Gastroesophageal sphincter (tissue), 4 donors: ENCODE data around the gene PROK1. TPM values are rescaled to one million over a fixed set of nuclear protein-coding genes. Genes with fewer than 3 reads are reported as not detected.
A peak's percentile ranks its signal among the peaks of the same experiment; 100 is the strongest.

ENCODE experiments used
- ATAC-seq: fragments of 150-250 bp; one replicate; pipeline ENCODE4 v1.9.1; 2016; ENCODE audit warnings: mild to moderate bottlenecking, moderate library complexity
- H3K27ac ChIP-seq, 4 donors: fragments of 200-600 bp; sonication (generic) in 3 of 4; 1 replicate in 3 of 4; 2 replicates in 1 of 4; pipeline ENCODE4 v1.5.1; 2016 to 2019
- H3K27me3 ChIP-seq: fragments of 200-600 bp; sonication (generic); one replicate; pipeline ENCODE4 v1.5.1; 2019
- H3K36me3 ChIP-seq, 2 donors: fragments of 200-600 bp; sonication (generic); one replicate each; pipeline ENCODE4 v1.5.1; 2019; ENCODE audit warnings: control low read depth in 1 of 2
- H3K4me1 ChIP-seq, 3 donors: fragments of 200-600 bp; sonication (generic); 1 replicate in 2 of 3; 2 replicates in 1 of 3; pipeline ENCODE4 v1.5.1; 2016 to 2019; ENCODE audit warnings: control low read depth in 2 of 3
- H3K4me3 ChIP-seq, 2 donors: fragments of 200-600 bp; sonication (generic); one replicate each; pipeline ENCODE4 v1.5.1; 2019; ENCODE audit warnings: mild to moderate bottlenecking in 1 of 2, moderate library complexity in 1 of 2
- H3K9me3 ChIP-seq, 3 donors: fragments of 200-600 bp; sonication (generic); one replicate each; pipeline ENCODE4 v1.5.1; 2017 to 2019; ENCODE audit warnings: control low read depth in 2 of 3
- EP300 ChIP-seq: sonication (generic); formaldehyde crosslinking; IDR thresholded peaks from one replicate; pipeline ENCODE4 v1.6.1; 2017; ENCODE audit warnings: antibody characterized with exemption, mild to moderate bottlenecking
- POLR2A ChIP-seq, 2 donors: fragments of 450-650 bp; IDR thresholded peaks; one replicate each; pipeline ENCODE4 v1.6.1; 2017; ENCODE audit warnings: antibody characterized with exemption in 2 of 2, mild to moderate bottlenecking in 2 of 2, moderate library complexity in 1 of 2
- POLR2AphosphoS5 ChIP-seq: sonication (generic); formaldehyde crosslinking; IDR thresholded peaks from one replicate; pipeline ENCODE4 v1.6.1; 2017; ENCODE audit warnings: antibody characterized with exemption
- WGBS, 2 donors: methylation state at CpG; one replicate each; pipeline ENCODE4 v1.1.5; 2018; ENCODE audit warnings: low coverage in 1 of 2; 5-methylcytosine and 5-hydroxymethylcytosine counted together
- total RNA-seq, 4 donors: library from RNA; depleted of rRNA; stranded (reverse); fragments of >200 nt; gene quantifications; one replicate each; pipeline ENCODE4 v1.1.0, GENCODE V29; 2016
- TF ChIP-seq, protein P1 (sequence below), 4 experiments: fragments of 200-600 bp in 2 of 4; fragments of 450-650 bp in 2 of 4; sonication (generic) in 1 of 4; IDR thresholded peaks; one replicate each; pipeline ENCODE4 v1.5.1; 2017 to 2019; ENCODE audit warnings: antibody characterized with exemption in 4 of 4, mild to moderate bottlenecking in 2 of 4, moderate library complexity in 2 of 4

Gene PROK1
- total RNA-seq, 4 donors from 2014 or later, result 1.1 TPM; not detected in 3

DNA sequence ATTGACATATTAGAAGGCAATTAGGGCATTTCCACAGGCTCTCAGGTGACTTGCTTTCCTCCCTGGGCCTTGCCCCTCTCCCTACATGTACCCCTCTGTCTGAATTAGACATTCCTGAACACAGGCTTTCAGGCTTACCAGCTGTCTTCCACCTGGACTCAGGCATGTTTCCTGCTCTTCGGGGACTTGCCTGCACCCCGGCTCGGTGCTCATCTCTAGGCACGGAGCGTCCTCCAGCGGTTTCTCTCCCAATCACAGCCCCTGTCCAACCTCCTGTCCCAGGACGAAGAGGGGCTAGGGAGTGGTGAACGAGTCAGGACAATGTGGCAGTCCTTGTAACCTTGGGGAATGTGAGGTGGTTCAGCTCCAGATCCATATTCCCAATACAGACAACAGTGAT is 4.2 kb downstream of the PROK1 start:
- Histone ChIP-seq H3K4me3 (no peak overlapping the region), H3K9me3 (no peaks in the 10 kb centered on the region), H3K27ac (no peak overlapping the region), H3K36me3 (no peaks in the 10 kb centered on the region), H3K4me1 (no peaks in the 10 kb centered on the region), H3K27me3 (peaks cover 50% of the 10 kb centered on the region)
- ATAC-seq, result no peak
- TF ChIP-seq, protein P1, sequence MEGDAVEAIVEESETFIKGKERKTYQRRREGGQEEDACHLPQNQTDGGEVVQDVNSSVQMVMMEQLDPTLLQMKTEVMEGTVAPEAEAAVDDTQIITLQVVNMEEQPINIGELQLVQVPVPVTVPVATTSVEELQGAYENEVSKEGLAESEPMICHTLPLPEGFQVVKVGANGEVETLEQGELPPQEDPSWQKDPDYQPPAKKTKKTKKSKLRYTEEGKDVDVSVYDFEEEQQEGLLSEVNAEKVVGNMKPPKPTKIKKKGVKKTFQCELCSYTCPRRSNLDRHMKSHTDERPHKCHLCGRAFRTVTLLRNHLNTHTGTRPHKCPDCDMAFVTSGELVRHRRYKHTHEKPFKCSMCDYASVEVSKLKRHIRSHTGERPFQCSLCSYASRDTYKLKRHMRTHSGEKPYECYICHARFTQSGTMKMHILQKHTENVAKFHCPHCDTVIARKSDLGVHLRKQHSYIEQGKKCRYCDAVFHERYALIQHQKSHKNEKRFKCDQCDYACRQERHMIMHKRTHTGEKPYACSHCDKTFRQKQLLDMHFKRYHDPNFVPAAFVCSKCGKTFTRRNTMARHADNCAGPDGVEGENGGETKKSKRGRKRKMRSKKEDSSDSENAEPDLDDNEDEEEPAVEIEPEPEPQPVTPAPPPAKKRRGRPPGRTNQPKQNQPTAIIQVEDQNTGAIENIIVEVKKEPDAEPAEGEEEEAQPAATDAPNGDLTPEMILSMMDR (IDR thresholded peaks at IDR 0.05), result no peak
- no peak for TF ChIP-seq POLR2A (IDR thresholded peaks at IDR 0.05)
- no peak for TF ChIP-seq POLR2AphosphoS5
- no peak for TF ChIP-seq EP300
- 39% methylated on average over 7 of the region's 8 CpGs; no CpG with 5 or more reads in 1 of the 2 donors for WGBS, 2 donors

DNA sequence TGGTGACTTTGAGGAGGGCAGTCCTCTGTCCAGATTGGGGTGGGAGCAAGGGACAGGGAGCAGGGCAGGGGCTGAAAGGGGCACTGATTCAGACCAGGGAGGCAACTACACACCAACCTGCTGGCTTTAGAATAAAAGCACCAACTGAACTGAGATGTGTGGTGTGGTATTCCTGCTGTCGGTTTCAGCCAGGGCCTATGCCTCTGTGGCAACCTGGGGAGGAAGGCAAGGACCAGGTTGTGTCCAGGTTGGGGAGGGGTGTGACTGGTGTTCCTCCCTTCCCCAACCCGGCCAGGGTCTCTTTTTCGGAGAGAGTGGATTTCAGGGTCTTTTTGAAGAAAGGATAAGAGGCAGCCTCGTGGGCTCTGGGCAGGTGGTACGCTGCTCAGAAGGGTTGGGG is 6.3 kb downstream of the PROK1 start:
- TF ChIP-seq EP300 (no peak), POLR2A (IDR thresholded peaks at IDR 0.05) (no peak), POLR2AphosphoS5 (no peak)
- TF ChIP-seq, protein P1 (IDR thresholded peaks at IDR 0.05), result no peak
- WGBS, 2 donors, result 88% methylated on average over 3 of the region's 5 CpGs; no CpG with 5 or more reads in 1 of the 2 donors
- Histone ChIP-seq H3K4me3 (no peak overlapping the region), H3K27me3 (peaks cover 31% of the 10 kb centered on the region), H3K9me3 (no peaks in the 10 kb centered on the region), H3K27ac (no peak overlapping the region), H3K36me3 (no peaks in the 10 kb centered on the region), H3K4me1 (no peaks in the 10 kb centered on the region)
- no peak for ATAC-seq

DNA sequence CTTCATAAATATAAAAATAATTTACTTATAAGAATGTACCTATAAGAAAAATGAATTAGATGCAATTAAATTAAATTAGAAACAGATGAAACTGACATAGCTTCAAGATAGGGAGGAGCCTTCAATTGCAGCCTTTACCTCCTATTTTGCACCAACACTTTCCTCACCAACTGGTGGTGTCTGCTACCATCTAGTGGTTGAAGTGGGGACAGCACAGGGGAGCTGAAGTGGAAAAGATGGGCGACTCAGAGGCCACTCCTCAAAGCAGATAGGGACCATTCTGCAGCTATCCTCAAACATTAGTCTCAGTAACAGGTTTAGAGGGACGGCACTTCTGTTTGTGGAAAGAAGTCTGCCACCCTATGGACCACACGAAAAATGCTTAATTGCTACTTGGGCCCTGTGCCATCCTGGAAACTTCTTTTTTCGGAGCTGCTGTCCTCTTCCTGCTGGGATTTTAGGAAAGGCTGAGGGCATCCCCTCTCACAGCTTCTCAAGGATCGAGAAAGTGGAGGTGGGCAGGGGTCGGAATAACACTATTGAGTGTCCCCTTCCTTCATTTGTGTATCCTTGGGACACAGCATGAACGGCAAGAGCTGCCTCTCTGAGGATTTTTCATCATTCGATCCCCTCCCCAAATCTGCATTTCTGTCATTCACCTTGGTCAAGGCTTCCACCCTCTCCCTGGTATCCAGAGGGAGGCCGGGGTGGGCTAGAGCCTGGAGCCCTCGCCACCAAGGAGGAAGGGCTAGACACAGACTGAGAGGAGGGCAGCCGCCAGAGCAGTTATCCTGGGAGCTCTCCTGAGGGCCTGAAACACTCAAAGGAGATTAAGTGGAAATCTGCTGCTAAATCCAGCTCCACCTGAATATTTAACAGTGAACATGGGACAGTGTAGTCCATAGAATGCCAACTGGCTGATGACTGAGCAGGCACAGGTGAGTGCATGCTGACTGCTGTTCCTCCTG is 9.6 kb downstream of the PROK1 start:
- no peak overlapping the region for H3K4me3 ChIP-seq
- peak; percentile 77 for ATAC-seq
- WGBS, 2 donors, result 31% methylated on average over 7 of the region's 11 CpGs; no CpG with 5 or more reads in 1 of the 2 donors

DNA sequence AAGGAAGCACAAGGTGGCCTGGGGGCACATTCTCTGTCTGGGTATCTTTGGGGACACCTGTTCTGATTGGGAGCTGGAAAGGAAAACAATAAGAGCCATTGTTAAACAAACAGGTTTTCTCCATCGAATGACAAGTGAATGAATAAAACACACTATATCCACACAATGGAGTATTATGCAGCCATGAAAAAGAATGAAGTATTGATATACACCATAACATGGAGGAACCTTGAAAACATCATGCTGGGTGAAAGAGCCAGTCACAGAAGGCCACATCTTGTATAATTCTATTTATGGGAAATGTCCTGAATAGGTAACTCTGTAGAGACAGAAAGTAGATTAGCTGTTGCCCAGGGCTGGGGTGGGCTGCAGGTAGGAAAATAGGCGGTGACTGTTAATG is 11.1 kb downstream of the PROK1 start:
- H3K4me3 ChIP-seq, result no peak overlapping the region
- WGBS, 2 donors, result 70 to 92% methylated on average over 2 of the region's 2 CpGs
- H3K27ac ChIP-seq, result no peak overlapping the region
- no peaks in the 10 kb centered on the region for H3K27me3 ChIP-seq
- H3K36me3 ChIP-seq, result no peaks in the 10 kb centered on the region
- peaks cover 0 to 47% (median 15%) of the 10 kb centered on the region in 3 donors for H3K4me1 ChIP-seq
- H3K9me3 ChIP-seq, result no peaks in the 10 kb centered on the region
- ATAC-seq, result no peak
- TF ChIP-seq, protein P1 (IDR thresholded peaks at IDR 0.05), result no peak
- TF ChIP-seq EP300, result no peak
- TF ChIP-seq POLR2AphosphoS5, result no peak
- TF ChIP-seq POLR2A (IDR thresholded peaks at IDR 0.05), result no peak

More for the DNA sequence above, 9.6 kb downstream of the PROK1 start:
- Histone ChIP-seq H3K27me3 (peaks cover 6% of the 10 kb centered on the region), H3K27ac (no peak overlapping the region), H3K36me3 (no peaks in the 10 kb centered on the region), H3K9me3 (no peaks in the 10 kb centered on the region), H3K4me1 (peaks cover 0 to 32% (median 4%) of the 10 kb centered on the region in 3 donors)
- TF ChIP-seq POLR2A (IDR thresholded peaks at IDR 0.05) (no peak), POLR2AphosphoS5 (no peak)
- TF ChIP-seq, protein P1 (IDR thresholded peaks at IDR 0.05), result peak; percentile 93 to 97 (median 94)

DNA sequence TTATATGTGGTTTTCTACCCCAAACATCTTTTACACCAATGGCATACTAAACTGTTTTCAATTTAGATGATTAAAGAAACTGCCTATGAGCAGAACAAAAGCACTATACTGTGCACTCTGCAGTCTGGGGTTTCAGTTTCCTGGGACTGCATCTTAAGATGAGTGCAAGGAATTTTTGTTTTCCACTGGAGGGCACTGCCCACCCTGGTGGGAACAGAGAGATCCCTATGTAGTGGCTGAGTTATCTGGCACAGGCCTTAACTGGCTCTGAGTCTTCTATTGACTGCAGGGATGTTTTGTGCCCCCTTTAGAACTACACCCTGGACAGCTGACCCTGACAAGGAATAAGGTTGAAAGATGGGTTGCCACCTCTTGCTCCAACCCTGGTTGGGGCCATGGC is 12.0 kb downstream of the PROK1 start:
- Histone ChIP-seq H3K27me3 (no peaks in the 10 kb centered on the region), H3K4me1 (peaks cover 0 to 56% (median 15%) of the 10 kb centered on the region in 3 donors), H3K9me3 (no peaks in the 10 kb centered on the region), H3K27ac (peak overlapping the region; percentile 71 to 77 (median 76)), H3K36me3 (no peaks in the 10 kb centered on the region), H3K4me3 (no peak overlapping the region)
- peak; percentile 35 for ATAC-seq
- TF ChIP-seq EP300, result no peak
- no peak for TF ChIP-seq POLR2A (IDR thresholded peaks at IDR 0.05)
- TF ChIP-seq, protein P1 (IDR thresholded peaks at IDR 0.05), result peak in 3 of 4 experiments; percentile 6 to 46 (median 23)
- peak; percentile 23 for TF ChIP-seq POLR2AphosphoS5
